Tibial nerve (tissue), 3 donors: Measurements from ENCODE around the gene YES1.

ENCODE experiments used
- EP300 ChIP-seq, 2 donors: sonication (generic); formaldehyde crosslinking; IDR thresholded peaks; one replicate each; pipeline ENCODE4 v1.6.1; 2017; ENCODE audit warnings: antibody characterized with exemption in 2 of 2, mild to moderate bottlenecking in 1 of 2
- POLR2A ChIP-seq, 2 donors: fragments of 450-650 bp; IDR thresholded peaks; one replicate each; pipeline ENCODE4 v1.6.1; 2017; ENCODE audit warnings: antibody characterized with exemption in 2 of 2, mild to moderate bottlenecking in 2 of 2, moderate library complexity in 2 of 2

DNA sequence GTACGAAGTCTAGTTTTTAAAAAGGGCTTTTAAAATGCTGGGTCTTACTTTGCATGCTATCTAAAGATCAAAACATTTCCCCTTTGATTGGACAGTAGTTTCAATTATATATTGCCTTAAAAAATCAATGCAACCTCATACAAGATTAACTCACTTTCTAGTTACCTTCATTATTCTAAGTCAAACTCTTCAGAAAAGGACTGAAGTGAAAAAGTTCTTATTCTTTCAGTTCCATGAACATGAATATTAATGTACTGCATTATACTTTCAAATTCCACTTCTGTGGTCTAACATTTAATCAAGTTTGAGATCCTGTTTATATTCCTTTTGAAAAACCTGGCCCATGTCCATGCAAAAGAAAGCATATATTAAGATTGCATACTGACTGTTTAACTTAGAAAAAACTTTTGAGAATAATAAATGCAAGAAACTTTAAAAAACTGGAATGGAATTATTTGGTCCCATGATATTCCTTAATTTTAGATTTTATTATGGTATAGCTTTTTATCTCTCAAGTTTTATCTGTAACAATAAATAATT is 88.4 kb downstream of the YES1 start:
- TF ChIP-seq EP300 (IDR thresholded peaks at IDR 0.05) (no peak), POLR2A (IDR thresholded peaks at IDR 0.05) (no peak)
